Cardiac muscle cell (in vitro differentiated cells and primary cell): ENCODE results near the gene DHX38. TPM values are rescaled to one million over a fixed set of nuclear protein-coding genes. Genes with fewer than 3 reads are reported as not detected.
"Not testable (repeated sequence)": the region's sequence is repeated elsewhere in the genome, so short reads cannot be mapped to it uniquely, and the experiment has no call there.

Source experiments
- DNase-seq, 2 donors: peaks; one replicate each; pipeline versions ENCODE4 v3.0.0 to v3.0.0-alpha.2; 2010 to 2017; ENCODE audit warnings: low read depth in 1 of 2, low spot score in 1 of 2
- H3K27ac ChIP-seq: fragments of 200-600 bp; sonication (generic); 2 replicates; pipeline ENCODE4 v1.5.1; 2016
- H3K27me3 ChIP-seq: fragments of 200-600 bp; sonication (generic); 2 replicates; pipeline ENCODE4 v1.6.0; 2016; ENCODE audit warnings: control low read depth
- H3K36me3 ChIP-seq: fragments of 200-600 bp; sonication (generic); 2 replicates; pipeline ENCODE4 v1.5.1; 2016; ENCODE audit warnings: control low read depth
- H3K4me1 ChIP-seq: fragments of 200-600 bp; sonication (generic); 2 replicates; pipeline ENCODE4 v1.8.1; 2017; ENCODE audit warnings: low read depth, mild to moderate bottlenecking, mixed run types
- H3K4me3 ChIP-seq: fragments of 200-600 bp; sonication (generic); 2 replicates; pipeline ENCODE4 v1.5.1; 2016; ENCODE audit warnings: mild to moderate bottlenecking
- H3K9me3 ChIP-seq: fragments of 200-600 bp; sonication (generic); 2 replicates; pipeline ENCODE4 v1.5.1; 2017; ENCODE audit warnings: low read depth, mild to moderate bottlenecking, control low read depth
- CTCF ChIP-seq: IDR thresholded peaks from 2 replicates; pipeline ENCODE4 v1.5.1; 2012; ENCODE audit warnings: low read depth, mild to moderate bottlenecking, low read length
- polyA plus RNA-seq: library from polyadenylated mRNA; unstranded; fragments of >200 nt; fragmentation: Nextera tagmentation; extraction: Ambion mirVana; gene quantifications from 2 replicates; pipeline ENCODE4 v1.2.1, GENCODE V29; 2016
- total RNA-seq: library from RNA; depleted of rRNA; stranded (reverse); fragments of >200 nt; gene quantifications from 2 replicates; pipeline ENCODE4 v1.2.3, GENCODE V29; 2016

Gene DHX38
- total and polyA plus RNA-seq, 2 experiments from 2014 or later = 26.2 to 39.4 TPM

GRCh38 chr16:72064361-72064894, 29.2 kb upstream of the DHX38 start:
- TF ChIP-seq CTCF = no peak
- H3K9me3 ChIP-seq = no peaks in the 10 kb centered on the region

GRCh38 chr16:72066747-72067146, 26.9 kb upstream of the DHX38 start:
- Histone ChIP-seq H3K27ac (no peak overlapping the region), H3K9me3 (no peaks in the 10 kb centered on the region), H3K27me3 (no peaks in the 10 kb centered on the region), H3K4me1 (peaks cover 13% of the 10 kb centered on the region), H3K4me3 (no peak overlapping the region), H3K36me3 (no peaks in the 10 kb centered on the region)
- DNase-seq = peak; percentile 64 to 72
- peak; percentile 66 for TF ChIP-seq CTCF

More at GRCh38 chr16:72064361-72064894, 29.2 kb upstream of the DHX38 start:
- Histone ChIP-seq H3K4me1 (peaks cover 13% of the 10 kb centered on the region), H3K36me3 (no peaks in the 10 kb centered on the region), H3K27ac (no peak overlapping the region), H3K27me3 (no peaks in the 10 kb centered on the region), H3K4me3 (no peak overlapping the region)
- no peak for DNase-seq

GRCh38 chr16:72068930-72069329, 24.7 kb upstream of the DHX38 start:
- Histone ChIP-seq H3K27ac (no peak overlapping the region), H3K36me3 (no peaks in the 10 kb centered on the region), H3K4me3 (no peak overlapping the region), H3K4me1 (peaks cover 13% of the 10 kb centered on the region), H3K27me3 (no peaks in the 10 kb centered on the region), H3K9me3 (no peaks in the 10 kb centered on the region)
- DNase-seq = no peak
- TF ChIP-seq CTCF = no peak

- Histone ChIP-seq H3K27ac (no peak overlapping the region), H3K9me3 (no peaks in the 10 kb centered on the region), H3K4me1 (peaks cover 3% of the 10 kb centered on the region), H3K4me3 (no peak overlapping the region), H3K36me3 (no peaks in the 10 kb centered on the region), H3K27me3 (no peaks in the 10 kb centered on the region)
- DNase-seq = peak; percentile 3 to 89
- no peak for TF ChIP-seq CTCF
Measured at GRCh38 chr16:72072514-72073342, 20.9 kb upstream of the DHX38 start.

- no peaks in the 10 kb centered on the region for H3K27me3 ChIP-seq
- H3K9me3 ChIP-seq = no peaks in the 10 kb centered on the region
- no peak overlapping the region for H3K4me3 ChIP-seq
- H3K27ac ChIP-seq = no peak overlapping the region
- DNase-seq = peak in 1 of 2 donors; percentile 66
- H3K4me1 ChIP-seq = peaks cover 3% of the 10 kb centered on the region
- TF ChIP-seq CTCF = no peak
- no peaks in the 10 kb centered on the region for H3K36me3 ChIP-seq
Measured at GRCh38 chr16:72073560-72074230, 20.0 kb upstream of the DHX38 start.

GRCh38 chr16:72075067-72075466, 18.6 kb upstream of the DHX38 start:
- H3K9me3 ChIP-seq, H3K4me3 ChIP-seq, H3K27me3 ChIP-seq, DNase-seq, H3K4me1 ChIP-seq, H3K36me3 ChIP-seq, H3K27ac ChIP-seq: not testable (repeated sequence)

- DNase-seq, H3K36me3 ChIP-seq, H3K9me3 ChIP-seq, H3K27ac ChIP-seq, H3K4me3 ChIP-seq, H3K4me1 ChIP-seq, H3K27me3 ChIP-seq: not testable (repeated sequence)
Measured at GRCh38 chr16:72076991-72077706, 16.5 kb upstream of the DHX38 start.
